Suprapubic skin (tissue), 4 donors: ENCODE measurements around the gene STIM1.

ENCODE experiments used
- EP300 ChIP-seq: sonication (generic); formaldehyde crosslinking; IDR thresholded peaks from one replicate; pipeline ENCODE4 v1.6.1; 2017; ENCODE audit warnings: antibody characterized with exemption
- POLR2A ChIP-seq, 2 donors: fragments of 450-650 bp; IDR thresholded peaks; one replicate each; pipeline ENCODE4 v1.6.1; 2017; ENCODE audit warnings: antibody characterized with exemption in 2 of 2, mild to moderate bottlenecking in 2 of 2, moderate library complexity in 2 of 2
- POLR2AphosphoS5 ChIP-seq, 3 donors: sonication (generic); formaldehyde crosslinking; IDR thresholded peaks; one replicate each; pipeline ENCODE4 v1.6.1; 2017; ENCODE audit warnings: antibody characterized with exemption in 3 of 3
- TF ChIP-seq, protein P1 (sequence below), 2 donors: fragments of 200-600 bp in 1 of 2; fragments of 450-650 bp in 1 of 2; sonication (generic) in 1 of 2; IDR thresholded peaks; one replicate each; pipeline ENCODE4 v1.5.1; 2016 to 2019; ENCODE audit warnings: antibody characterized with exemption in 2 of 2, mild to moderate bottlenecking in 1 of 2, moderate library complexity in 1 of 2

DNA sequence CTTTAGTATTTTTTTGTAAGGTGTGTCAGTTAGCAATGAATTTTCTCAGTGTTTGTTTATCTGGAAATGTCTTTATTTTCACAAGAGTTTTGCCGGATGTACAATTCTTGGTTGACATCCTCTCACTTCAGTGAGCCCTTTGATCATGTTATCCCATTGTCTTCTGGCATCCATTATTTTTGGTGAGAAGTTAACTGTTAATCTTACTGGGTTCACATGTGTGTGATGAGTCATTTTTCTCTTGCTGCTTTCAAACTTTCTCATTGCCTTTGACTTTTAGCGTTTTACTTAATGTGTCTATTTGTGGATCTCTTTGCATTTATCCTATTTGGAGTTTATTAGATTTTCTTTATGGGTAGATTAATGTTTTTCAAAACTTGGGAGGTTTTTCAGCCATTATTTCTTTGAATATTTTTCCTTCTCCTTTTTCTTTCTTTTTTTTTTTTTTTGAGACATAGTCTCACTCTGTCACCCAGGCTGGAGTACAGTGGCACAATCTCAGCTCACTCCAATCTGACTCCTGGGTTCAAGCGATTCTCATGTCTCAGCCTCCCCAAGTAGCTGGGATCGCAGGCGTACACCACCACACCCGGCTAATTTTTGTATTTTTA, 138.7 kb downstream of the STIM1 start:
- no peak for TF ChIP-seq POLR2A (IDR thresholded peaks at IDR 0.05)
- TF ChIP-seq, protein P1, sequence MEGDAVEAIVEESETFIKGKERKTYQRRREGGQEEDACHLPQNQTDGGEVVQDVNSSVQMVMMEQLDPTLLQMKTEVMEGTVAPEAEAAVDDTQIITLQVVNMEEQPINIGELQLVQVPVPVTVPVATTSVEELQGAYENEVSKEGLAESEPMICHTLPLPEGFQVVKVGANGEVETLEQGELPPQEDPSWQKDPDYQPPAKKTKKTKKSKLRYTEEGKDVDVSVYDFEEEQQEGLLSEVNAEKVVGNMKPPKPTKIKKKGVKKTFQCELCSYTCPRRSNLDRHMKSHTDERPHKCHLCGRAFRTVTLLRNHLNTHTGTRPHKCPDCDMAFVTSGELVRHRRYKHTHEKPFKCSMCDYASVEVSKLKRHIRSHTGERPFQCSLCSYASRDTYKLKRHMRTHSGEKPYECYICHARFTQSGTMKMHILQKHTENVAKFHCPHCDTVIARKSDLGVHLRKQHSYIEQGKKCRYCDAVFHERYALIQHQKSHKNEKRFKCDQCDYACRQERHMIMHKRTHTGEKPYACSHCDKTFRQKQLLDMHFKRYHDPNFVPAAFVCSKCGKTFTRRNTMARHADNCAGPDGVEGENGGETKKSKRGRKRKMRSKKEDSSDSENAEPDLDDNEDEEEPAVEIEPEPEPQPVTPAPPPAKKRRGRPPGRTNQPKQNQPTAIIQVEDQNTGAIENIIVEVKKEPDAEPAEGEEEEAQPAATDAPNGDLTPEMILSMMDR (IDR thresholded peaks at IDR 0.05), result no peak
- no peak for TF ChIP-seq EP300
- TF ChIP-seq POLR2AphosphoS5 (IDR thresholded peaks at IDR 0.05), result no peak
